ENCODE data around the gene ZXDC. TPM values are rescaled to one million over a fixed set of nuclear protein-coding genes. Genes with fewer than 3 reads are reported as not detected.

Gene ZXDC
- total RNA-seq, 4 donors from 2014 or later: 54.0 to 77.4 (median 68.0) TPM

GRCh38 chr3:126467611-126467955 is 8.1 kb downstream of the ZXDC start:
- Histone ChIP-seq H3K27me3 (no peaks in the 10 kb centered on the region), H3K4me1 (peaks cover 0 to 45% (median 11%) of the 10 kb centered on the region in 4 donors), H3K4me3 (no peak overlapping the region), H3K27ac (no peak overlapping the region), H3K9me3 (no peaks in the 10 kb centered on the region), H3K36me3 (peaks cover 0 to 96% (median 38%) of the 10 kb centered on the region in 3 donors)
- 79 to 82% methylated on average over 8 of the region's 8 CpGs for WGBS, 2 donors
- TF ChIP-seq EP300 (IDR thresholded peaks at IDR 0.05) (no peak), POLR2A (IDR thresholded peaks at IDR 0.05) (no peak), CTCF (IDR thresholded peaks at IDR 0.05) (no peak)
- no peak for DNase-seq (ENCODE audit: low spot score in 2 of 2)

GRCh38 chr3:126466886-126467610 is 8.6 kb downstream of the ZXDC start:
- no peak overlapping the region for H3K4me3 ChIP-seq
- DNase-seq (ENCODE audit: low spot score in 2 of 2): no peak
- H3K9me3 ChIP-seq: no peaks in the 10 kb centered on the region
- H3K36me3 ChIP-seq: peaks cover 0 to 100% (median 40%) of the 10 kb centered on the region in 3 donors
- H3K4me1 ChIP-seq: peaks cover 0 to 40% (median 8%) of the 10 kb centered on the region in 4 donors
- no peak for TF ChIP-seq CTCF (IDR thresholded peaks at IDR 0.05)
- TF ChIP-seq POLR2A (IDR thresholded peaks at IDR 0.05): no peak
- no peak for TF ChIP-seq EP300 (IDR thresholded peaks at IDR 0.05)
- H3K27me3 ChIP-seq: no peaks in the 10 kb centered on the region
- no peak overlapping the region for H3K27ac ChIP-seq
- WGBS, 2 donors: 76 to 82% methylated on average over 19 of the region's 19 CpGs

DNA sequence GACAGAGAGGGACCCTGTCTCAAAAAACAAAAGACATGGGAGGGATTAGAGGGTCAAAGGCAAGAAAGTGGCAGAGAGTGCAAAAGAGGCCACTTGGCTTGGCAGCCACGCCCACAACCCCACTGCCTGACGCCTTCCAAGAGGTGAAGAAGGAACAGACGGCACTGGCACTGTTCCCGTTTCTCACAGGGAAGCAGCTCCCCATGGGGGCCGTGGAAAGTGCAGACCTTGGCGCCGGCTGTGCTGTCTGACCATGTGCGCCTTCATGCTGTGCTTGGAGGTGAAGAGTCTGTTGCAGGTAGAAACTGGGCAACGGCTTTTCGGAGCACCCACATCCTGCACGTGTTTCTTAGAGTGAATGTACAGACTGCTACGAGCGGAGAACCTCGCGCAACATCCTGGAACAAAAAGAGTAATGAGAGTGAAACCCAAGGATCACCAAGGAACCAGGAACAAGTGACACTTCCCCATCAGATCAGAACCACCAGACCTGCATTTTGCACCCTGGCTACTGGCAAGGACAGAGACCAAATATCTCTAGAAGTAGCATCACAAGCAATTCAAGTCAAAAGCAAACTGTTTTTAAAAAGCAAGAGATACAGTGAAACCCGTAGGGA is 9.7 kb downstream of the ZXDC start:
- Histone ChIP-seq H3K36me3 (peaks cover 4 to 100% (median 50%) of the 10 kb centered on the region in 3 donors), H3K4me1 (peaks cover 0 to 30% (median 0%) of the 10 kb centered on the region in 4 donors), H3K4me3 (no peak overlapping the region), H3K27me3 (no peaks in the 10 kb centered on the region), H3K27ac (no peak overlapping the region), H3K9me3 (no peaks in the 10 kb centered on the region)
- 75 to 77% methylated on average over 16 of the region's 16 CpGs for WGBS, 2 donors
- TF ChIP-seq POLR2A (IDR thresholded peaks at IDR 0.05) (no peak), CTCF (IDR thresholded peaks at IDR 0.05) (no peak), EP300 (IDR thresholded peaks at IDR 0.05) (no peak)
- DNase-seq (ENCODE audit: low spot score in 2 of 2): no peak

GRCh38 chr3:126464997-126465396 is 10.7 kb downstream of the ZXDC start:
- Histone ChIP-seq H3K4me3 (no peak overlapping the region), H3K36me3 (peaks cover 5 to 100% (median 57%) of the 10 kb centered on the region in 3 donors), H3K4me1 (peaks cover 0 to 27% (median 0%) of the 10 kb centered on the region in 4 donors), H3K9me3 (no peaks in the 10 kb centered on the region), H3K27me3 (no peaks in the 10 kb centered on the region), H3K27ac (no peak overlapping the region)
- no peak for DNase-seq (ENCODE audit: low spot score in 2 of 2)
- WGBS, 2 donors: 94 to 98% methylated on average over 8 to 11 of the region's 11 CpGs
- no peak for TF ChIP-seq CTCF (IDR thresholded peaks at IDR 0.05)
- no peak for TF ChIP-seq EP300 (IDR thresholded peaks at IDR 0.05)
- TF ChIP-seq POLR2A (IDR thresholded peaks at IDR 0.05): no peak

DNA sequence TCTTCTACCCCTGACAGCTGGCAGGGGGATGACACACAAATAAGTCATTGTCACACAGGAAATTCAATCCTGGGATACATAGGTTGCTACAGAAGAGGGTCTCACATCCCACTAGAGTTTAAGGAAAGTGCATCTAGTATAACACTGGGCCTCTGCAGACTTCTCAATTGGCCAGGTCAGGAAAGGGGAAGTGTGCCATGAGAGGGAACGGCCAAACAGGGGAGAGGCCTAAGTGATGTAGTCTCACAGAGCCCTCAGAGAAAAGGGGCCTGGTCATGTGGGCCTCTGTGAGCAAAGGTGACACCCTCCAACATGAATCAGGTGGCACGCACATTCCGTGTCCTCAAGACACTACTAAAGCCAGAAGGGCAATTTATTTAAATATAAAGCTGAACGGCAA is 11.2 kb downstream of the ZXDC start:
- Histone ChIP-seq H3K4me1 (peaks cover 0 to 24% (median 0%) of the 10 kb centered on the region in 4 donors), H3K27ac (no peak overlapping the region), H3K36me3 (peaks cover 5 to 100% (median 56%) of the 10 kb centered on the region in 3 donors), H3K9me3 (no peaks in the 10 kb centered on the region), H3K4me3 (no peak overlapping the region), H3K27me3 (no peaks in the 10 kb centered on the region)
- no peak for DNase-seq (ENCODE audit: low spot score in 2 of 2)
- WGBS, 2 donors: 64 to 66% methylated on average over 4 of the region's 4 CpGs
- TF ChIP-seq EP300 (IDR thresholded peaks at IDR 0.05): no peak
- no peak for TF ChIP-seq CTCF (IDR thresholded peaks at IDR 0.05)
- TF ChIP-seq POLR2A (IDR thresholded peaks at IDR 0.05): no peak

Data from tibial nerve (tissue), 4 donors.